Kasumi-1 (cell line): ENCODE results near the gene STS.

Experiments used
- DNase-seq, 2 experiments: peaks; one replicate each; lab custom pipeline; 2025; lab: John Stamatoyannopoulos, UW

Gene STS, protein sequence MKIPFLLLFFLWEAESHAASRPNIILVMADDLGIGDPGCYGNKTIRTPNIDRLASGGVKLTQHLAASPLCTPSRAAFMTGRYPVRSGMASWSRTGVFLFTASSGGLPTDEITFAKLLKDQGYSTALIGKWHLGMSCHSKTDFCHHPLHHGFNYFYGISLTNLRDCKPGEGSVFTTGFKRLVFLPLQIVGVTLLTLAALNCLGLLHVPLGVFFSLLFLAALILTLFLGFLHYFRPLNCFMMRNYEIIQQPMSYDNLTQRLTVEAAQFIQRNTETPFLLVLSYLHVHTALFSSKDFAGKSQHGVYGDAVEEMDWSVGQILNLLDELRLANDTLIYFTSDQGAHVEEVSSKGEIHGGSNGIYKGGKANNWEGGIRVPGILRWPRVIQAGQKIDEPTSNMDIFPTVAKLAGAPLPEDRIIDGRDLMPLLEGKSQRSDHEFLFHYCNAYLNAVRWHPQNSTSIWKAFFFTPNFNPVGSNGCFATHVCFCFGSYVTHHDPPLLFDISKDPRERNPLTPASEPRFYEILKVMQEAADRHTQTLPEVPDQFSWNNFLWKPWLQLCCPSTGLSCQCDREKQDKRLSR

GRCh38 chrX:7147413-7147977 lies at the start of gene STS:
Gene STS, plus strand, starts transcription at chrX:7147712. Its CDS starts 105,488 bp downstream, at chrX:7253200.
- DNase-seq, result no peak

DNA sequence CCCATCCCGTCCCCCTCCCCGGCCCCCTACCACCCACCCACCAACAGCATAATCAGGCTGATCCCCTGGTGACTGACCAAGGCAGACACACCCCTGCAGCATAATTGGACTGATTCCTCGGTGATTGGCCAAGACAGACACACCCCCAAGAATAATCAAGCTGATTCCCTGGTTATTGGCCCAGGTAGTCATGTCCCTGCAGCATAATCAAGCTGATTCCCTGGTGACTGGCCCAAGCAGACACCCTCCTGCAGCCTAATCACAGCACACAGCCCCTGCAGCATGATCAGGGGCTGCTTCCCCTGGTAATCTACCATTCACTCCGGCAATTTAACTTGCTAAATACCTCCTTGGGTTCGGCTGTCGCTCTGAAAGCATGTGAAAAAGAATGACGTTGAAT lies 47.5 kb upstream of the STS start:
- no peak for DNase-seq

- no peak for DNase-seq
Observed at GRCh38 chrX:7102119-7102518, 45.4 kb upstream of the STS start.

- no peak for DNase-seq
Observed at GRCh38 chrX:7106649-7107048, 40.9 kb upstream of the STS start.

- no peak for DNase-seq
Observed at GRCh38 chrX:7108030-7108429, 39.5 kb upstream of the STS start.

GRCh38 chrX:7109049-7109531 lies 38.4 kb upstream of the STS start:
- DNase-seq, result no peak

- no peak for DNase-seq
Observed at GRCh38 chrX:7109838-7110793, 37.4 kb upstream of the STS start.

- DNase-seq, result no peak
Observed at GRCh38 chrX:7110821-7111276, 36.7 kb upstream of the STS start.

DNA sequence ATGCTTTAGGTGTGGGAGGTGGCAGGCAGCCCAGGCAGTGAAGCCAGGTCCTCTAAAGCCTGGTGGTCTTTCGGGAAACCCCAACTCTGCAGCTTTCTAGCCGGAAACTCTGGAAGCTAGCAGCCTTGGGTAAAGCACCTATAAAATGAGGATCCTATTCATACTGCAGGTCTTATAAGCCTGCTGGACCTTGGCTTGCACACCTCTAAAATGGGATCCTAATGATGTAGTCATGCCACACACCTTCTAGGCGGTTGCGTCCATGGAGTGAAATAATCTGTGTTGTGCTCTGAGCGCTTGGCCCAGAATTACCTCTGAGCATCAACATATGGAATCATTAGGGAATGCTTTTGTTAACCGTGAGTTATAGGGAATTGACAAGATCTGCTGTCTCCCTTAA lies 36.0 kb upstream of the STS start:
- no peak for DNase-seq

DNA sequence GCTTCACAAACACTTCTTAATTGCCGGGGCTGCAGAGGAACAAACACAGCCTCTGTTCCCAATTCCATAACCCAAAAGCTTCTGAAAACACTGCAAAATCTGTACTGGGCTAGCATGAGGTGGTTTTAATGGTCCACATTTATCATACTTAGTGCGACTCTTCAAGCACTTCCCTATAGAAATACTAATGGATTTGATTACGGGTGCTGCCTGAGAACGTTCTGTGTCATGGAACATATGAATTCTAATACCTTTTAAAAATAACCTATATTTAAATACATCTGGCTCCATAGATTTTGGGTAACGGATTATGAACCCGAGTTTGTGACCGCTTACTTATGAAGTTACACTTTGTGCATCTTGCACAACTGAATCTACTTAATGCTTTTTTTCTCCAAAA lies 35.4 kb upstream of the STS start:
- no peak for DNase-seq

- no peak for DNase-seq
Observed at GRCh38 chrX:7115557-7115956, 32.0 kb upstream of the STS start.

DNA sequence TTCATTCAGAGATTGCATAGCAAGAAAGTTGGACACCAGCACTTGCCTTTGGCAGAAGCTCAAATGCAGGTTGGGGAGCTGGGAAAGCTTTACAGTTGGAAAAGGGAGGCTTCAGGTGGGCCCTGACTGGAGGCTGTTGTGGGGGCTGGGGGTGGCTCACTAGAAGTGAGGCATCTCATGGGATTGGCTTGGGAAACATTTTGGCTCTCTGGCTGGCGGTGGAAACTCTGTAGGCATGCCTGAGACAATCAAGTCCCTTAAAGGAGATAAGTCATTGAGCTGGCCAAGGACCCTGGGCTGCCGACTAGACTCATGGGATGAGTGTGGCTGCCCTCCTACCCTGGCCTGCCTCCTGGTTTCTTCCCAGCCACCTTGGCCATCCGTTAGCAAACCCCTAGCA lies 31.4 kb upstream of the STS start:
- no peak for DNase-seq

GRCh38 chrX:7117587-7117986 lies 29.9 kb upstream of the STS start:
- DNase-seq, result no peak

GRCh38 chrX:7119950-7120877 lies 27.3 kb upstream of the STS start:
- no peak for DNase-seq

DNA sequence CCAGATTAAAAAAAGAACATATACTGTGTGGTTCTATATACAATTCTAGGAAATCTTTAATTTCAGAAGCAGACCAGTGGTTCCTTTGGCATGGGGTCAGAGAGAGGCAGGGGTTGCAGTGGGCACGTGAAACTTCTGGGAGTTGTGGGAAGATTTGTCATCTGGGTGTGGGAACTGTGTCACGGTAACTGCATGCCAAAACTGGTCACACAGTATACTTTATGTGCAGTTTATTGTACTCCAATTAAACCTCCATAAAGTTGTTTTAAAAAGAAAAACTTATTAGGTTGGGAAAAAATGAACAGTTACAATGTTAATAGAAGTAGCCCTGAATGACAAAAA lies 26.7 kb upstream of the STS start:
- DNase-seq, result no peak

DNA sequence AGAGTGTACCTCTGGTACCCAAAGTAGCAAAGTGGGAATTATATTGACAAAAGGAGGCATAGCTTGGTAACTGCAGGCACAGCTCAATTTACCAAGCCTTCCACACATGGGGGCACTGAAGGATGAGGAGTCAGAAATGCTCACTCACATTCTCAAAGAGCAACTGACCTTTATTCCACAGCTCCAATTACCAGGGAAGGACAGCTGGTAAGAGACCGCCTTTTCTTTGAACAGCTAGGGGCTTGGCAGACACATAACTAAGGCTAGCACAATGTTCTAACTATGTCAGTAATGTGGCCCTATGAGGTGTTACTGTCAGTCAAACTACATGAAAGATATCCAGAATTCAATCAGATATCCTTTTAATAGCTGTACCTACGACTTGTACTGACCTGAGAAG lies 20.5 kb upstream of the STS start:
- no peak for DNase-seq

DNA sequence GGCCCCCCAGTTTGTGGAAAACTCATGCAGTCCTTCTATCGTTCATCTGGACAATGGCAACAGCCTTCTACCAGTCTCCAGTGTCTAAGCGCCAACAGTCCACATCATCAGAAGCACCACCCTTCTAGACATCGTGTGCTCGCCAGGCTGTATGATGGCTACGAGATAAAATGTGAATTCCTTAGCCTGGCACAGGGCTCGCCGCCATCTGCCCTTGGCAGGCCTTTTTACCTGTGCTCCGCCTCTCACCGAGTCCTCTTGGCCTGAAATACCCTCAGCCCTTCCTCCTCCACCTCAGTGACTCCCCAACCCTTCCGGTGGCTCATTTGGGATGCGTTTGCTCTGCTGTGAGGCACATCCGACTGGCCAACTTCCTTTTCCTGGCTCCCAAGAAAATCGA lies 15.9 kb upstream of the STS start:
- DNase-seq, result no peak

DNA sequence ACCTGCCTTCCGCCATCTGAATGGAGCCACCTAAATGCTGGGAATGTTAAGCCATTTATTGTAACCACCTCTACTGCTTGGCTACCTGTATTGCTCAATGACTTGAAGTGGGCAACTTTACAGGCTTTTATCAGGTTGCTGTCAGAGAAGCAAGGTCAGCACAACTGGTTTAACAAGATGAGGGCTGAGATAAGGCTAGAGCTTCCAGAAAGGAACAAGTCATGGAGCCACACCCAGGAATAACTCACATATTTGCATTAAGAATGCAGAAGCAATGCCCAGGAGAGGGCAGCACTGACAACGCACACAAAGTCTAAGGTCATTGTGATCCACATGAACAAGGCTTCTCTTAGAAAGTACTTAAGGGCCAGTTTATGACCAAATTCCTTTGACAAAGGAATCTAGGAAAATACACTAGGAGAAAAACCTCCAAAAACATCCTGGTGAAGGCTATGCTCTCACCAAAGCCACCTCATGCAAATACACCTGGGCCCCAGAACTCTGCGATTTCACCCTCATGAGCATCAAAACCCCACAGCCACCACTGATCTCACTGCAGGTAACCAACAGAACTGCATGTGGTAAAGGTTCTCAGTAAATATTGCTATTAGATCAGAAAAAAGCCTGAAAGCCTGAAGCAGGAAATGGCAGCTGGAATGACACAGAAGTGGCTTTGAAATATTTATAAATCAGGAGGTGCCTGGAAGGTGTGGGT lies 15.0 kb upstream of the STS start:
- peak; percentile 12 to 18 for DNase-seq

DNA sequence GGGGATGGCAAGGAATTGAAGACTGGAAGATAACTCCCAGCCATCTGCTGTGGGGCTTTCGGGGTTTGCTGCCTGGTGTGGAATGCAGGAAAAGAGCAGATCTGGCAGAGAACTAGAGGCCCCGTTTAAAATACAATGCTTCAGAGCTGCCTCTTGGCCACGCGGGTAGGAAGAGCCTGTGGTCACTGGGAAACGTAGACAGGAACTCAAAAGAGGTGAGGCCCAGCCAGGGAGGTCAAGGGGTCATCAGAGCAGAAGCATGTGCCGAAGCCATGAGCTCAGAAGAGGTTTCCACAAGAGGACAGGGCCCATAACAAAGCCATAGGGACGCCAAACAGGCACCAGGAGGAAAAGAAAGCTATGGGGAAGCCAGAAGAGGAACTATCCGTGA lies 14.5 kb upstream of the STS start:
- DNase-seq, result no peak

DNA sequence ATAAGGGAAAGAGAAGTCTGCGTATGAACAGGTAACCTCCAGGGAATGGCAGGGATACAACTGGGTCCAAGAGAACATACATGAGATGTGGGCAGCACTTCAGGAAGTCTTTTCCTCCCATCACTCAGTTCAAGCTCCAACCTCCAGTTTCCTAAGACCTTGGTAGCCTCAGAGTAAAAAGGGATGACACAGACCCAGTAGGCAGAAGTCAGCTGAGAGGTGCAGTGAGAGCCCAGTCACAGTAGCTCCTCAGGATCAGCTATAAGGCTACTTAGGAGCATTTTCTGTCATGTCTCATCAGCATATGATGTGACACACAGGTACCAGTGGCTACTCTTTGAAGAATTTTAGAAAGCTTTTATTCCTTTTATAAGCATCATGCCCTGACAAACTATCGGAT lies 12.5 kb upstream of the STS start:
- no peak for DNase-seq
